HCT116 (cell line): Measurements from ENCODE around the gene SND1. TPM values are rescaled to one million over a fixed set of nuclear protein-coding genes. Genes with fewer than 3 reads are reported as not detected.

Source experiments
- ATAC-seq: fragments of 200-7000 bp; cut with Tn5 transposase; 2 replicates; pipeline ENCODE4 v1.9.1; 2020; ENCODE audit warnings: mild to moderate bottlenecking, moderate library complexity
- BruUV-seq: library from RNA; stranded (reverse); fragments of 400-500 nt; replicated peaks from 2 replicates; lab custom pipeline; 2021; lab: Mats Ljungman, UMichigan
- CTCF ChIA-PET: fragments of 300-600 bp; sonication (Branson Sonifier 250); formaldehyde crosslinking; loops from one replicate; lab custom pipeline; 2021; ENCODE audit warnings: antibody characterized with exemption; lab: Charles Lee
- POLR2A ChIA-PET: fragments of 300-600, 350-600 bp; sonication (Branson Sonifier 250); formaldehyde crosslinking; loops from one replicate; lab custom pipeline; 2021; ENCODE audit warnings: antibody characterized with exemption; lab: Charles Lee
- RAD21 ChIA-PET, 2 experiments: fragments of 300-600 bp; sonication (Branson Sonifier 250); formaldehyde crosslinking; loops; one replicate each; lab custom pipeline; 2023; ENCODE audit warnings: low total read pairs in 2 of 2; ENCODE audit not compliant: uncharacterized antibody in 2 of 2, unreplicated experiment in 2 of 2, low non-redundant PET in 1 of 2; lab: Charles Lee
- DNase-seq: peaks from one replicate; pipeline ENCODE4 v3.0.0-alpha.2; 2010; ENCODE audit warnings: low read depth, low spot score
- H2AFZ ChIP-seq: fragments of 200-600 bp; shearing (Covaris generic), sonication (generic); 2 replicates; pipeline ENCODE4 v1.6.1; 2017; ENCODE audit warnings: low read depth, mixed run types, mixed read lengths, antibody characterized with exemption, low read length; ENCODE audit not compliant: poor library complexity, severe bottlenecking
- H3K27ac ChIP-seq: 2 replicates; pipeline ENCODE4 v1.5.1; 2012; ENCODE audit warnings: low read depth, low read length
- H3K27me3 ChIP-seq: fragments of 200-600 bp; sonication (generic); 2 replicates; pipeline ENCODE4 v1.6.1; 2016; ENCODE audit warnings: mixed run types, low read length, mixed read lengths; ENCODE audit not compliant: insufficient read depth
- H3K36me3 ChIP-seq, 2 experiments: fragments of 200-500 bp in 1 of 2; fragments of 200-600 bp in 1 of 2; sonication (Bioruptor generic) in 1 of 2; sonication (generic) in 1 of 2; 2 replicates each; pipeline versions ENCODE4 v1.5.1 to v1.6.1; 2014 to 2016; ENCODE audit warnings: low read length in 2 of 2, inconsistent platforms in 1 of 2, mixed read lengths in 1 of 2, mixed run types in 1 of 2; ENCODE audit not compliant: insufficient read depth in 2 of 2, control insufficient read depth in 1 of 2
- H3K4me1 ChIP-seq, 2 experiments: fragments of 200-600 bp in 1 of 2; sonication (generic) in 1 of 2; 2 replicates each; pipeline versions ENCODE4 v1.5.1 to v1.6.1; 2012 to 2017; ENCODE audit warnings: low read length in 2 of 2, inconsistent platforms in 1 of 2, mild to moderate bottlenecking in 1 of 2, mixed read lengths in 1 of 2, mixed run types in 1 of 2, moderate library complexity in 1 of 2; ENCODE audit not compliant: insufficient read depth in 2 of 2, control insufficient read depth in 1 of 2
- H3K4me2 ChIP-seq: fragments of 200-600 bp; sonication (generic); 2 replicates; pipeline ENCODE4 v1.6.1; 2017; ENCODE audit warnings: mixed run types, low read length, mixed read lengths
- H3K4me3 ChIP-seq, 2 experiments: fragments of 200-600 bp in 1 of 2; sonication (generic) in 1 of 2; replicated peaks in 1 of 2; 2 replicates each; pipeline ENCODE4 v1.5.1; 2011 to 2016; ENCODE audit warnings: low read length in 2 of 2, control low read depth in 1 of 2, low read depth in 1 of 2, mild to moderate bottlenecking in 1 of 2, mixed read lengths in 1 of 2, mixed run types in 1 of 2
- H3K79me2 ChIP-seq: fragments of 200-600 bp; sonication (generic); 2 replicates; pipeline ENCODE4 v1.6.1; 2017; ENCODE audit warnings: mild to moderate bottlenecking, mixed run types, low read length, moderate library complexity, mixed read lengths; ENCODE audit not compliant: insufficient read depth
- H3K9ac ChIP-seq: fragments of 200-600 bp; sonication (generic); 2 replicates; pipeline ENCODE4 v1.6.1; 2016; ENCODE audit warnings: low read length, mixed read lengths
- H3K9me2 ChIP-seq: fragments of 200-600 bp; sonication (generic), shearing (Covaris generic); 2 replicates; pipeline ENCODE4 v1.6.1; 2017; ENCODE audit warnings: mixed run types, mild to moderate bottlenecking, moderate library complexity; ENCODE audit not compliant: insufficient read depth
- H3K9me3 ChIP-seq, 2 experiments: fragments of 200-500 bp in 1 of 2; fragments of 200-600 bp in 1 of 2; sonication (Bioruptor generic) in 1 of 2; sonication (generic) in 1 of 2; 2 replicates each; pipeline ENCODE4 v1.6.1; 2014 to 2017; ENCODE audit warnings: low read length in 2 of 2, mixed read lengths in 2 of 2, inconsistent platforms in 1 of 2, low read depth in 1 of 2, mild to moderate bottlenecking in 1 of 2, mixed run types in 1 of 2, moderate library complexity in 1 of 2; ENCODE audit not compliant: control insufficient read depth in 1 of 2, insufficient read depth in 1 of 2
- H4K20me1 ChIP-seq: fragments of 200-600 bp; sonication (generic), shearing (Covaris generic); 2 replicates; pipeline ENCODE4 v1.6.1; 2017; ENCODE audit warnings: mixed run types, mild to moderate bottlenecking, moderate library complexity; ENCODE audit not compliant: insufficient read depth
- CBX3 ChIP-seq: IDR thresholded peaks from 2 replicates; pipeline ENCODE4 v1.6.1; 2012; ENCODE audit warnings: low read depth
- CEBPB ChIP-seq: IDR thresholded peaks from 2 replicates; pipeline ENCODE4 v1.6.1; 2012; ENCODE audit warnings: low read depth
- EGR1 ChIP-seq: IDR thresholded peaks from 2 replicates; pipeline ENCODE4 v1.6.1; 2012; ENCODE audit warnings: low read depth
- ELF1 ChIP-seq: IDR thresholded peaks from 2 replicates; pipeline ENCODE4 v1.6.1; 2012; ENCODE audit warnings: low read depth, borderline replicate concordance
- EZH2phosphoT487 ChIP-seq: fragments of 200-600 bp; IDR thresholded peaks from 2 replicates; pipeline ENCODE4 v1.6.1; 2018; ENCODE audit warnings: antibody characterized with exemption, borderline replicate concordance
- JUND ChIP-seq: IDR thresholded peaks from 2 replicates; pipeline ENCODE4 v1.6.1; 2012
- POLR2AphosphoS5 ChIP-seq: IDR thresholded peaks from 2 replicates; pipeline ENCODE4 v1.6.1; 2011; ENCODE audit warnings: mild to moderate bottlenecking, low read depth, low read length, moderate library complexity
- RAD21 ChIP-seq: IDR thresholded peaks from 2 replicates; pipeline ENCODE4 v1.6.1; 2012; ENCODE audit warnings: low read depth, mild to moderate bottlenecking
- SIN3A ChIP-seq: IDR thresholded peaks from 2 replicates; pipeline ENCODE4 v1.6.1; 2012; ENCODE audit warnings: low read depth
- SP1 ChIP-seq: IDR thresholded peaks from 2 replicates; pipeline ENCODE4 v1.6.1; 2012; ENCODE audit warnings: low read depth
- SRF ChIP-seq: IDR thresholded peaks from 2 replicates; pipeline ENCODE4 v1.6.1; 2012; ENCODE audit warnings: low read depth
- TCF7L2 ChIP-seq: IDR thresholded peaks from 2 replicates; pipeline ENCODE4 v1.7.0; 2011; ENCODE audit warnings: borderline replicate concordance, inconsistent platforms; ENCODE audit not compliant: insufficient read depth, insufficient read length; ENCODE audit errors: extremely low read depth
- YY1 ChIP-seq: IDR thresholded peaks from 2 replicates; pipeline ENCODE4 v1.6.1; 2011; ENCODE audit warnings: low read length, low read depth, moderate library complexity, mild to moderate bottlenecking; ENCODE audit not compliant: insufficient replicate concordance; ENCODE audit errors: extremely low read depth
- ZFX ChIP-seq: fragments of 450-650 bp; IDR thresholded peaks from 2 replicates; pipeline ENCODE4 v1.6.1; 2017
- ZNF274 ChIP-seq: fragments of 200-500 bp; sonication (Bioruptor generic); IDR thresholded peaks from 2 replicates; pipeline ENCODE4 v1.6.1; 2014; ENCODE audit warnings: mild to moderate bottlenecking, low read depth, low read length, inconsistent platforms
- intact Hi-C: fragments of 100-400 bp; cut with micrococcal nuclease; formaldehyde crosslinking; loops from 2 replicates; pipeline ENCODE4 v1.10.0; 2022
- total RNA-seq: library from RNA; stranded (reverse); gene quantifications from one replicate; pipeline ENCODE4 v1.2.1, GENCODE V29; 2021; ENCODE audit not compliant: unreplicated experiment
- TF ChIP-seq, protein P1 (sequence below), 3 experiments: fragments of 200-600 bp in 1 of 3; sonication (generic) in 1 of 3; IDR thresholded peaks in 2 of 3; conservative IDR thresholded peaks in 1 of 3; 2 replicates each; pipeline ENCODE4 v1.5.1; 2012 to 2017; ENCODE audit warnings: low read depth in 2 of 3, low read length in 2 of 3, antibody characterized with exemption in 1 of 3, borderline replicate concordance in 1 of 3, control low read depth in 1 of 3, mild to moderate bottlenecking in 1 of 3, mixed read lengths in 1 of 3, mixed run types in 1 of 3, moderate library complexity in 1 of 3; ENCODE audit not compliant: insufficient read depth in 1 of 3
- TF ChIP-seq, protein P2 (sequence below): IDR thresholded peaks from 2 replicates; pipeline ENCODE4 v1.6.1; 2012
- TF ChIP-seq, protein P3 (sequence below): IDR thresholded peaks from 2 replicates; pipeline ENCODE4 v1.6.1; 2012; ENCODE audit warnings: low read depth
- TF ChIP-seq, protein P4 (sequence below): IDR thresholded peaks from 2 replicates; pipeline ENCODE4 v1.6.1; 2011; ENCODE audit warnings: mild to moderate bottlenecking, low read length, moderate library complexity; ENCODE audit not compliant: insufficient replicate concordance; ENCODE audit errors: extremely low read depth

Gene SND1
- total RNA-seq, 1 experiment from 2014 or later: 169 TPM

DNA sequence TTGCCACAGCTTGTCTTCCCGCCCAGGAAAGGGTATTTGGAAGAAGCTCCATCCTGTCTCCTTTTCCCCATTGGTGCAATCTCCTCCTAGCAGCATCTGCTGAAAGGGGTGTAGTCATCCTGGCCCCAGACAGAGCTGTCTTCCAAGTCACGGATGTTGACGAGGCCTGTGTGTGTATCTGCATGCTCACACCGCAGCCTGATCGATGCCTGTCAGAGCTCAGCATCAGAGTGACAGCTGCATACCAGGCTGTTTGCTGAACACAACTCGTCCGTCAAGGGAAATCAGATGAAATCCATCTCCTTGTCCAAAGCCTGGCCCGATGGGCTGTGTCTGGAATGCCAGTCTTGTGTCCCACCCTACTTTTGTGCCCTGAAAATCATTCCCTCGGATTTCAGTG, 400.4 kb downstream of the SND1 start:
- intact Hi-C loops: no loop called here
- TF ChIP-seq, protein P1, sequence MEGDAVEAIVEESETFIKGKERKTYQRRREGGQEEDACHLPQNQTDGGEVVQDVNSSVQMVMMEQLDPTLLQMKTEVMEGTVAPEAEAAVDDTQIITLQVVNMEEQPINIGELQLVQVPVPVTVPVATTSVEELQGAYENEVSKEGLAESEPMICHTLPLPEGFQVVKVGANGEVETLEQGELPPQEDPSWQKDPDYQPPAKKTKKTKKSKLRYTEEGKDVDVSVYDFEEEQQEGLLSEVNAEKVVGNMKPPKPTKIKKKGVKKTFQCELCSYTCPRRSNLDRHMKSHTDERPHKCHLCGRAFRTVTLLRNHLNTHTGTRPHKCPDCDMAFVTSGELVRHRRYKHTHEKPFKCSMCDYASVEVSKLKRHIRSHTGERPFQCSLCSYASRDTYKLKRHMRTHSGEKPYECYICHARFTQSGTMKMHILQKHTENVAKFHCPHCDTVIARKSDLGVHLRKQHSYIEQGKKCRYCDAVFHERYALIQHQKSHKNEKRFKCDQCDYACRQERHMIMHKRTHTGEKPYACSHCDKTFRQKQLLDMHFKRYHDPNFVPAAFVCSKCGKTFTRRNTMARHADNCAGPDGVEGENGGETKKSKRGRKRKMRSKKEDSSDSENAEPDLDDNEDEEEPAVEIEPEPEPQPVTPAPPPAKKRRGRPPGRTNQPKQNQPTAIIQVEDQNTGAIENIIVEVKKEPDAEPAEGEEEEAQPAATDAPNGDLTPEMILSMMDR (IDR thresholded peaks at IDR 0.05 in 2 of 3, conservative IDR thresholded peaks at IDR 0.05 in 1 of 3; ENCODE audit: borderline replicate concordance in 1 of 3, insufficient read depth in 1 of 3, low read depth in 2 of 3, low read length in 2 of 3): no peak
- TF ChIP-seq EZH2phosphoT487 (no peak), TCF7L2 (no peak), ZFX (no peak), RAD21 (no peak), YY1 (no peak), SP1 (no peak), SRF (no peak), JUND (no peak), ELF1 (no peak), POLR2AphosphoS5 (no peak), CBX3 (no peak), ZNF274 (no peak), EGR1 (no peak), SIN3A (no peak), CEBPB (no peak)
- TF ChIP-seq, protein P2, sequence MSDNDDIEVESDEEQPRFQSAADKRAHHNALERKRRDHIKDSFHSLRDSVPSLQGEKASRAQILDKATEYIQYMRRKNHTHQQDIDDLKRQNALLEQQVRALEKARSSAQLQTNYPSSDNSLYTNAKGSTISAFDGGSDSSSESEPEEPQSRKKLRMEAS: no peak
- TF ChIP-seq, protein P3, sequence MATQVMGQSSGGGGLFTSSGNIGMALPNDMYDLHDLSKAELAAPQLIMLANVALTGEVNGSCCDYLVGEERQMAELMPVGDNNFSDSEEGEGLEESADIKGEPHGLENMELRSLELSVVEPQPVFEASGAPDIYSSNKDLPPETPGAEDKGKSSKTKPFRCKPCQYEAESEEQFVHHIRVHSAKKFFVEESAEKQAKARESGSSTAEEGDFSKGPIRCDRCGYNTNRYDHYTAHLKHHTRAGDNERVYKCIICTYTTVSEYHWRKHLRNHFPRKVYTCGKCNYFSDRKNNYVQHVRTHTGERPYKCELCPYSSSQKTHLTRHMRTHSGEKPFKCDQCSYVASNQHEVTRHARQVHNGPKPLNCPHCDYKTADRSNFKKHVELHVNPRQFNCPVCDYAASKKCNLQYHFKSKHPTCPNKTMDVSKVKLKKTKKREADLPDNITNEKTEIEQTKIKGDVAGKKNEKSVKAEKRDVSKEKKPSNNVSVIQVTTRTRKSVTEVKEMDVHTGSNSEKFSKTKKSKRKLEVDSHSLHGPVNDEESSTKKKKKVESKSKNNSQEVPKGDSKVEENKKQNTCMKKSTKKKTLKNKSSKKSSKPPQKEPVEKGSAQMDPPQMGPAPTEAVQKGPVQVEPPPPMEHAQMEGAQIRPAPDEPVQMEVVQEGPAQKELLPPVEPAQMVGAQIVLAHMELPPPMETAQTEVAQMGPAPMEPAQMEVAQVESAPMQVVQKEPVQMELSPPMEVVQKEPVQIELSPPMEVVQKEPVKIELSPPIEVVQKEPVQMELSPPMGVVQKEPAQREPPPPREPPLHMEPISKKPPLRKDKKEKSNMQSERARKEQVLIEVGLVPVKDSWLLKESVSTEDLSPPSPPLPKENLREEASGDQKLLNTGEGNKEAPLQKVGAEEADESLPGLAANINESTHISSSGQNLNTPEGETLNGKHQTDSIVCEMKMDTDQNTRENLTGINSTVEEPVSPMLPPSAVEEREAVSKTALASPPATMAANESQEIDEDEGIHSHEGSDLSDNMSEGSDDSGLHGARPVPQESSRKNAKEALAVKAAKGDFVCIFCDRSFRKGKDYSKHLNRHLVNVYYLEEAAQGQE: no peak
- TF ChIP-seq, protein P4, sequence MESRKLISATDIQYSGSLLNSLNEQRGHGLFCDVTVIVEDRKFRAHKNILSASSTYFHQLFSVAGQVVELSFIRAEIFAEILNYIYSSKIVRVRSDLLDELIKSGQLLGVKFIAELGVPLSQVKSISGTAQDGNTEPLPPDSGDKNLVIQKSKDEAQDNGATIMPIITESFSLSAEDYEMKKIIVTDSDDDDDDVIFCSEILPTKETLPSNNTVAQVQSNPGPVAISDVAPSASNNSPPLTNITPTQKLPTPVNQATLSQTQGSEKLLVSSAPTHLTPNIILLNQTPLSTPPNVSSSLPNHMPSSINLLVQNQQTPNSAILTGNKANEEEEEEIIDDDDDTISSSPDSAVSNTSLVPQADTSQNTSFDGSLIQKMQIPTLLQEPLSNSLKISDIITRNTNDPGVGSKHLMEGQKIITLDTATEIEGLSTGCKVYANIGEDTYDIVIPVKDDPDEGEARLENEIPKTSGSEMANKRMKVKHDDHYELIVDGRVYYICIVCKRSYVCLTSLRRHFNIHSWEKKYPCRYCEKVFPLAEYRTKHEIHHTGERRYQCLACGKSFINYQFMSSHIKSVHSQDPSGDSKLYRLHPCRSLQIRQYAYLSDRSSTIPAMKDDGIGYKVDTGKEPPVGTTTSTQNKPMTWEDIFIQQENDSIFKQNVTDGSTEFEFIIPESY: no peak
- H3K4me3 ChIP-seq: no peak overlapping the region
- no peaks in the 10 kb centered on the region for H3K36me3 ChIP-seq
- no TSS peak for BruUV-seq
- H3K9ac ChIP-seq: no peak overlapping the region
- no peak for ATAC-seq
- H3K27ac ChIP-seq: no peak overlapping the region
- no peak overlapping the region for H2AFZ ChIP-seq
- no peaks in the 10 kb centered on the region for H3K9me2 ChIP-seq
- ChIA-PET RAD21 (no interaction called here), CTCF (no interaction called here), POLR2A (no interaction called here)
- no peaks in the 10 kb centered on the region for H3K27me3 ChIP-seq
- H3K79me2 ChIP-seq: no peaks in the 10 kb centered on the region
- no peak for DNase-seq
- no peaks in the 10 kb centered on the region for H3K9me3 ChIP-seq
- H4K20me1 ChIP-seq: no peaks in the 10 kb centered on the region
- no peak overlapping the region for H3K4me2 ChIP-seq
- H3K4me1 ChIP-seq: no peaks in the 10 kb centered on the region; a peak in 1 of 4 replicates
